Measurements from ENCODE around the gene TMEM132D.

DNA sequence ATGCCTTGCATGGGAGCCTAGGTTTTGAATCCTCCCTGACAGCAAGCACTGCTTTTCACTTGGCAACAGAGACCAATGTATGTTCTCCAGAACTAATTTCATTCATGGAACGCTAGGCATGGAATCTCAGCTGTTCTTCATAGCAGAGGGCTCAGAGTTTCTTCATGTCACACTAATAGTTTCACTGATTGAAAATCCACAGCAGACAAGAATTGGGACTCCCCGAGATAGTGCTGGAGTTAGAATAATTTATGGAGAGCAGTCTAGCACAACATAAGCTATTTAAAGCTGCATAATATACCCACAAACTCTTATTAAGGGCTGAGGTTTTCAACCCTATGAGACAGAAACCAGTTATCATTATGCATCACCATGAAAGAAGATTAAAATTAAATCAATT is 342.5 kb downstream of the TMEM132D start:
- TF ChIP-seq, protein P1, sequence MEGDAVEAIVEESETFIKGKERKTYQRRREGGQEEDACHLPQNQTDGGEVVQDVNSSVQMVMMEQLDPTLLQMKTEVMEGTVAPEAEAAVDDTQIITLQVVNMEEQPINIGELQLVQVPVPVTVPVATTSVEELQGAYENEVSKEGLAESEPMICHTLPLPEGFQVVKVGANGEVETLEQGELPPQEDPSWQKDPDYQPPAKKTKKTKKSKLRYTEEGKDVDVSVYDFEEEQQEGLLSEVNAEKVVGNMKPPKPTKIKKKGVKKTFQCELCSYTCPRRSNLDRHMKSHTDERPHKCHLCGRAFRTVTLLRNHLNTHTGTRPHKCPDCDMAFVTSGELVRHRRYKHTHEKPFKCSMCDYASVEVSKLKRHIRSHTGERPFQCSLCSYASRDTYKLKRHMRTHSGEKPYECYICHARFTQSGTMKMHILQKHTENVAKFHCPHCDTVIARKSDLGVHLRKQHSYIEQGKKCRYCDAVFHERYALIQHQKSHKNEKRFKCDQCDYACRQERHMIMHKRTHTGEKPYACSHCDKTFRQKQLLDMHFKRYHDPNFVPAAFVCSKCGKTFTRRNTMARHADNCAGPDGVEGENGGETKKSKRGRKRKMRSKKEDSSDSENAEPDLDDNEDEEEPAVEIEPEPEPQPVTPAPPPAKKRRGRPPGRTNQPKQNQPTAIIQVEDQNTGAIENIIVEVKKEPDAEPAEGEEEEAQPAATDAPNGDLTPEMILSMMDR (IDR thresholded peaks at IDR 0.05) = no peak
- TF ChIP-seq EZH2 (IDR thresholded peaks at IDR 0.05) (no peak), EZH2phosphoT487 (IDR thresholded peaks at IDR 0.05) (no peak)
